ENCODE data around the gene NRXN2.
"Not testable (repeated sequence)": the region's sequence is repeated elsewhere in the genome, so short reads cannot be mapped to it uniquely, and the experiment has no call there.

Gene NRXN2

DNA sequence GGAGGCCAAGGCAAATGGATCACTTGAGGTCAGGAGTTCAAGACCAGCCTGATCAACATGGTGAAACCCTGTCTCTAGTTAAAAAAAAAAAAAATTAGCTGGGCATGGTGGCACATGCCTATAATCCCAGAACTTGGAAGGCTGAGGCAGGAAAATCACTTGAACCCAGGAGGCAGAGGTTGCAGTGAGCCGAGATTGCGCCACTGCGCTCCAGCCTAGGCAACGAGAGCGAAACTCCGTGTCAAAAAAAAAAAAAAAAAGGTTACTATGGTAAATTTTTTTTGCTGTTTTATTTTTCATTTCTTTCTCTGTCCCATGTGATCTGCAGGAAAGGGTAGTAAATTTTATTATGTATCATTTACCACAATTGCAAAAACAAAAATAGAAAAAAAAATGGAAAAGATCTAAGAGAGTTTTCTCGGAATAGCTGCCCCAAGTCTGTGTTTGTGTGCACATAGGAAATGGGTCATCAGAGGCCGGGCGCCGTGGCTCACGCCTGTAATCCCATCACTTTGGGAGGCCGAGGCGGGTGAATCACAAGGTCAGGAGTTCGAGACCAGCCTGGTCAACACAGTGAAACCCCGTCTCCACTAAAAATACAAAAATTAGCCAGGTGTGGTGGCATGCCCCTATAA is 58.6 kb downstream of the NRXN2 start:
- DNase-seq, result not testable (repeated sequence)

- no peak for DNase-seq
These were observed 59.3 kb downstream of the NRXN2 start for GRCh38 chr11:64663656-64664055.

DNA sequence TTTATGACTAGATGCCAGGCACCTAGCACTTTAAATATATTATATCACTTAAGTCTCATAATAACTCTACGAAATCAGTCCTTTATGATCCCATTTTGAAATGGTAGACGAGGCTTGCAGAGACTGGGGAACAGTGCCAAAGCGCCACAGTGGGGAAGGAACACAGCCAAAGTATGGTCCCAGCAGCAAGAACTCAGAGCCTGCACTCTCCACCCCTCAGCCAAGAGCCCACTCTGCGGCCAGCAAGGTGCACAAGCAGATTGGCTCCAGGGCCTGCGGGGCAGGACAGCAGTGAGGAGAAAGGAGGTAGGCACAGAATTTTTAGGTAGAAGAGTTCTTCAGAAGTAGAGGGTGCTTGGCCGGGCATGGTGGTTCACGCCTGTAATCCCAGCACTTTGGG is 61.4 kb downstream of the NRXN2 start:
- DNase-seq, result no peak

- DNase-seq, result no peak
These were observed 61.9 kb downstream of the NRXN2 start for GRCh38 chr11:64661146-64661545.

- no peak for DNase-seq
These were observed 62.3 kb downstream of the NRXN2 start for GRCh38 chr11:64660706-64661105.

DNA sequence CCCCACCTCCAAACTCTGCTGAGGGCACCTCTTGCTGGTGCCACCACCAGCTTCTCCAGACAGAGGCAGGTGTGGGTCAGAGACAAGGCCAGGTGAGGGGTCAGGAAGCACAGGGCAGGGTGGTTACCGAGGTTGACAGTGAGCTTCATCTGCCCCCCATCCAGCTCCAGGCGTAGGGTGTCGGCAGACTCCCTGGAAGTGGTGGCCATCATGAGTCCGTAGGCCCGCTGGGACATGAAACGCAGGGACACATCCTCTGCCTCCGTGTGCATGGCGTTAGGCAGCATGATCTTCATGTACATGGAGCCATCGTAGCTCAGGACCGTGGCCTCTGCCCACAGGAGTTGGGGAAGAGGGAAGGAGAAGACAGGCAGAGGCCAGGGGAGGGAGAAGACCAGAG is 62.8 kb downstream of the NRXN2 start:
- DNase-seq, result no peak

DNA sequence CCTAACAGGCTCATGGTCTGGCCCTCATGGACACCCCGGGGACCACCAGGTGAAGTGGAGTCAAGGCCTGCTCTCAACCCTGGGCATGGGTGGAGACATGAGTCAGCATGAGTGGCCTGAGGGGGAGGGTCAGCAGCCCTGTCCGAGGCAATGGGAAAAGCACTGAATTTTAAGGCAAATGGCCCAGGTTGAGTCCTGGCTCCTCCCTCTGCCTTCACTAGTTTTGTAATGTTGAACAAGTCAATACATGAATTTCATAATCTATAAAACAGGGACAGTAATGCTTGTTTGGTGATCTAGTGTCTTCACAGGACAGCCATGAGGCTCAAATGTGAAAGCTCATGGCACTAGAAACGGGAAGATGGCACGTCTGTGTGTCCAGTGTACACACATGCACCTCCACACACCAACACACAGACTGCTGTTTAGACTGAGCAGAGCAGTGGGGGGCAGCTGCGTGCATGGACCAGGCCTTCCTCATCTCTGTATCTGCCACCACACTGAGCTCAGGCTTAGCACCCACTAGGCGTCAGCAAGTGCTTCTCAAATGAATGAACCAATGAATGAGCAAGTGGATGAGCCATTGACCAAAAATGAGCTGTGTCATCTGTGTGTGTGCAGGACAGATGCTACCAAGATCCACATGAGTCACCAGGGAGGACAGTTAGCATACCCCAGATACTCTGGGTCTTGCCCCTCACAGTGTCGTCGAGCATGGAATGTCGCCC is 63.4 kb downstream of the NRXN2 start:
- DNase-seq, result no peak

DNA sequence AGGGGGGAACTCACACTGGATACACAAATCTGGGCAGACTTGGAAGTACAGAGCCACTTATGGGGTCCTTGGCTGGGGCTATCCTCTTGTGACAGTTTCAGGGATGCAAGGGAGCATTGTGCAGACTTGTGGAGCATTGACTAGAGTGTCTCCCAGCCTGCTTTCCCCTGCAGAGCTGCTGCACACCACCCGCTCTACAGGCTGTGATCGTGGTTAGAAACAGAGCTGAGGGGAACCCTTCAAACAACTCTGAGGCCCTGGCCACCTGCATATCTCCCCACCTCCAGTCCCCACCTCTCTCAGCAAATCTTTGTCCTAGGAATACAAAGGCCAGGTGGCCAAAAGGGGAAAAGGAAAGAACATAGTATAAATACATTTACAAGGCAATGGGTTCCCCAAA is 64.7 kb downstream of the NRXN2 start:
- DNase-seq, result no peak

GRCh38 chr11:64656862-64657261 is 66.1 kb downstream of the NRXN2 start:
- no peak for DNase-seq

GRCh38 chr11:64655941-64656601 is 66.9 kb downstream of the NRXN2 start:
- DNase-seq, result no peak

DNA sequence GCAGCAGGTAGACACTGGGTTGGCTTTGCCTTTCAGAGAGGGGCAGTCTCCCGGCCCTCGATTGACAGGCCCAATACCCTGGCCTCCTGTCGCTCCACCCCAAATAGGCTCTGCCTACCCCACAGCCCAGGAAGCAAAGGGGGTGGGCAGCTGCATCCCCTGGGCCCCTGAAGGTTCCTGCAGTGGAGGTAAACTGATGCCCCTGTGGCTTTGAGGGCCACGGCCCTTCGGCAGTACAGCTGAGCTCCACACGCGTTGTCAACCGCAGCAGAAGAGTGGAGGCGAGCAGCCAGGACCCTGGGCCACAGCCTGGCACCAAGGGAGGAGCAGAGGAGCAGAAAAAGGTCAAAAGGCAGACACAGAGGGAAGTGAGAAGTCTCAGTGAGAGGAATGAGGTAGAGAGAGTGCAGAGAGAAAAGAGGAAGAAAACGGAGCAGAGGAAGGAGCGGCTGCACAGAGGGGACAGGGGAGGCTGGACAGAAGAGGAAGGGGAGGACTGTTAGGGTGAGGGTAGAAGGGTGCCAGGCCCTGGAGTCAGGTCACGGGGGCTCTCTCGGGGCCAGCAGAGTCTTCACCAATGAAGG is 67.9 kb downstream of the NRXN2 start:
- no peak for DNase-seq

DNA sequence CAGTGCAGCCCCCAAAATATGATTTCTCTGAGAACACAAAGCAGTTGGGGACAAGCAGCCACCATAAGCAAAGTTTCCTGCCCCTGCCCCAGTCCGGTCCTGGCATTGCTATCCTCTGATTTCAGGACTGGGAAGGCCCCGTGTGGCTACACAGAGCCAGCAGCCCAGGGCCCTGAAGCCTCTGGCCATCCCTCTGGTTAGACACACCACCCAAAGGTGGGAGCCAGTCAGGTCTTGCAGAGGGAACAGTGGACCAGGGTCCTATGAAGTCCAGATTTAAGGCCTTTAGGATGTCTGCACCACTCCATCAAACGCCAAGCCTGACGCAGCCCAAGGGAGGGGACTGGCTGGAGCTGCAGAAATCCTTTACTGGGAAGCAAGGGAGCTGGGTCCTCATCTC is 68.6 kb downstream of the NRXN2 start:
- DNase-seq, result no peak

DNA sequence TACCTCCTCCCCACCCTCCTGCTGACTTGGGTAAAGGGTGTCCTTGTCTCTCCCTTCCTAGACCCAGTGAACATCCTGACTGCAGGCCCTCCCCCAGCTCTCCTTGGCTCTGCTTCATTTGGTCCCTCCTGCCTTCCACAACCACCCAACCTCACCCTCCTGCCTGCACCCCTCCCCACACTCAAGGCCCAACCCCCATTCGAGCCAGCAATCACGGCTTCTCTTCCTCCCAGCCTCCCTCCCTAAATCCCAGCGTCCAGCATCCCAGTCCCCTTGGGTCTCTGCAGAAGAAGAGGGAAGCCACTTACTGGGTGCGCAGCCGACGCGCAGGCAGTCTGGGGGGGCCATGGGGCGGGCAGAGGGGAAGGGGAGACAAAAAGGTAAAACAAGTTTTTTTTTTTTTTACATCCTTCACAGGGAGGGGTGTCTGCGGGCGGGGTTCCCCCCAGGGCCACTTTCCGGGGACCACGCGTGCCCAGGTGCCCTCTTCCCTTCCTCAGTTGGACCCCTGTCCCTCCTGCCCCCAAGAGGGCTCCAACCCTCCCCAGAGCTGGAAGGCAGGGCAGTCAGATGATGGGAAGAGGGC is 69.5 kb downstream of the NRXN2 start:
- no peak for DNase-seq

DNA sequence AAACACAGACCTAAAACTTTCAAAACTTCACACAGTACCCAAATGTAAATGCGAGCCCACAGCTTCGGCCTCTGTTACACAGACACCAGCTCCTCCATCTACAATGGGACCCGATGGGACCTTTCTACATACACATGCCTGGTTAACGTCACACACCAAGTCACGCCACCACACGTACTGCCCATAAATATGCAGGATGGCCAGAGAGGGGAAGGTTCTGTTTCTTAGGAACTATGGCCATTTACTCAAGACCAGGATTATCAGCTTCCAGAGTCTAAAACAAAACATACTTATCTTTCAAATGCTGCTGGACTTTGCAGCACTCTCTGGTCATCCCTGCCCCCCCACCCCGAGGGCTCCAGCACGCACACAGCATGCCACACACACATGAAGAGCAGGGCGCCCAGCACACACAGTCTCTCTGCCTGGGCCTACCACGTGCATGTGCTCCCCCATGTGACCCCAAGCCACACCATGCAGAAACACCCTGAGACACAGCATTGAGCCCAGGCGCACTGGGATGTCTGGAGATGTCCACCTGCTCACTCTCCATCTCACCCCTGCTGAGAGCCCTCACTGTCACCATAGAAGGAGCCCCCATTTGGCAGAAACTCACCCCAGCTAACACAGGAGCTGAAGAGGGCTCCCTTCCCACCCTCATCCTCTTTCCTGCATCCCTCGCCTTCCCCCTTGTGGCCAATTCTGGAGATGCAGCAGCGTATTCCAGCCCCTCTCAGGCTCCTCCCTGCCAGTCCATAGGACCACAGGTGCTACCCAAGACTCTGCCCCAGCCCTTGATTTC is 70.2 kb downstream of the NRXN2 start:
- peak; percentile 44 for DNase-seq

- DNase-seq, result no peak
These were observed 72.0 kb downstream of the NRXN2 start for GRCh38 chr11:64650923-64651523.

GRCh38 chr11:64649291-64649697 is 73.7 kb downstream of the NRXN2 start:
- DNase-seq, result no peak

DNA sequence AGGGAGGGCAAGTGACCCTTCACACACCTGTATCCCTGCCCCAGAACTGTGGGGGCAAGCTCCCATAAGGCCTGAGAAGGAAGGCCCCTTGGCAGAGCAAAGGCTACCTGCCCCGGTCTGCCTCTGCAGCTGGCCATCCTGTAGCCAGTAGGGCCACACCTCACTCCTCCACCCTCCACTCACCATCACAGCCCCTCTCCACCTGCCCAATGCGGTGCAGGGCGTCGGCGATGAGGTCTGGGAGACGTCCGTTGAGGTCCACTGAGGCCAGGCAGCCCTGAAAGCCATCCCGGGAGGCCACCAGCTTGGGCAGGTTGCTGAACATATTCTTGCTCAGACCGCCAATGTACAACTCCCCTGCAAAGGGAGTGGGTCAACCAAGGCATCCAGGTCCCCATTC is 74.4 kb downstream of the NRXN2 start:
- DNase-seq, result no peak

- DNase-seq, result no peak
These were observed 75.8 kb downstream of the NRXN2 start for GRCh38 chr11:64647019-64647779.

GRCh38 chr11:64644647-64645275 is 78.2 kb downstream of the NRXN2 start:
- DNase-seq, result no peak

DNA sequence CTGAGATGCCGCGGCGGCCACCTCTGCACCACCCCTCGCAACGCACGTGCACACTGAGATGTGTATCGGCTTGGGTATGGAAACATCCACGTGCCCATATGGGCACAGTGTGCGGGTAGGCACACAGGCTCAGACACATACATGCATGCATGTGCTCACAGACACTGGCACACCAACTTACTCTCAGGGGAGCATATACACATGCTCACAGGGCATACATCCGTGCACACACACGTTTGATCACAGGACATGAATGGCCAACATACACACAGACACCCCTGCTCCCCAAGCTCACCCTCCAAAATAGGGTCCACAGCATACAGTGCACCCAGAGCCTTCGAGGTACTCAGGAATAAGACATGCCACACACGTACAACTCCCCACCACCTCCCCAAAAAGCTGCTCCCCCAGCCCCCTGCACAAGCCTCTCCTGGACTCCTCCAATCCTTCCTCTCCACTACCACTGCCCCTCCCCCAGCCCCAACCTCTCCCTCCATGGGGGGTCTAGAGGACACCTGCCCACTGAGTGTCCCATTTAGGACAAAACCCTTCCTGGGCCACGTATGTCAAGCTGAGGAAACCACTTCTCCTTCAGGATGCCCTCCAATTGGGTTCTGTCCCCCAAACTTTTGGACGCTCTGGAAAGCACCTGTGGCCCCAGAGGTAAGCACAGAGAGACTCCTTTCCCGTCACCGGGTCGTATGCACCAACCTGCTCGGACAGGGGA is 78.9 kb downstream of the NRXN2 start:
- no peak for DNase-seq

All from NCI-H2107 (cell line).